HG02840 (cell line): ENCODE measurements around the gene ARL6IP4.

Experiments
- ATAC-seq: cut with Tn5 transposase; IDR thresholded peaks from one replicate; pipeline ENCODE4 v1.9.1; 2021; ENCODE audit warnings: mild to moderate bottlenecking, moderate library complexity, moderate number of reproducible peaks; ENCODE audit not compliant: unreplicated experiment, low FRiP score

ARL6IP4 gene

DNA sequence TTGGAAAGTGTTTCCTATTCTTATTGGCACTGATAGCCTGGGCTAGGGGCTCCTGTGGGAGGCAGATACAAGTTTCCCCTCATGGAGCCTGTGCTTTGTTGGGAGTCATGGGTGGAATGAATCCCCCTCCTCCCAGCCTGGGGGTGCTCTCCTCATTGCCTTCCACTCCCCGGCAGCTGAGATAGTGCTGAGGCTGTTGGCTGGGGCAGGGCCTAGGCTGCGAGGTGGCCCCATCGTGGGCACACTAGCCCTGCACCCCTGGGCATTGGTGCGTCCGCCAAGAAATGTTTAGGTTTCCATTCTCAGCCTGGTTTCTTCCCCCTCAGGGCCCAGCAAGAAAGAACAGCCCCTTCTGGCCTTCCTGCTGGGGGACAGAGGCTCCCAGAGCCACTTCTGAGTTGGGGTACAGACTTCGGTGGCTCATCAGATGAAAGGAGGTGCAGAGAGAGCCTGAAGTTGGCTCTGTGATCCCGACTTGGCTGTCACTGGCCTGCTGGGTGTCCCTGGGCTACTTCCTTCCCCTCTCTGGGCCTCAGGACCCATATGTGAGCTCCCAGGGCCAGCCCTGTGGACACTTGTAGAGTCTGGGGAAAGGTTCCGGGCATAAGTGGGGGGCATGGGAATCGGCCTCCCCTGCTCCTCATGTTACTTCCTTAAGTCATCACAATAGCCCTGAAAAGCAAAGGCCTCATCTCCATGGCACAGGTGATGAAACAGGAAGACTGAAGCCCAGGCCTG is 2.7 kb upstream of the ARL6IP4 start:
- no peak for ATAC-seq

DNA sequence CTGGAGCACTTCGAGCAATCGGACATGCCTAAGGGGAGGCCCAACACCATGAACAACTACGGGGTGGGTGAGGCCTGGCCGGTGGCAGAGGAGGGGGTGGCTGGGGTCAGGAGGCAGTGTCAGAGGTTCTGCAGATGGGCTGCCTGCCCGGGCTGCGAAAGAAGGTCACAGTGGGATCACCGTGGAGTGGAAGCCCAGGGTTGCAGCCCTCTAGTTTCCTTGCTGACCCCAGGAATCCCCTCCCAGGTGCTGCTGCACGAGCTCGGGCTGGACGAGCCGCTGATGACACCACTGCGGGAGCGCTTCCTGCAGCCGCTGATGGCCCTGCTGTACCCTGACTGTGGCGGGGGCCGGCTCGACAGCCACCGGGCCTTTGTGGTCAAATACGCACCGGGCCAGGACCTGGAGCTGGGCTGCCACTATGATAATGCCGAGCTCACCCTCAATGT is 1.9 kb upstream of the ARL6IP4 start:
- no peak for ATAC-seq

DNA sequence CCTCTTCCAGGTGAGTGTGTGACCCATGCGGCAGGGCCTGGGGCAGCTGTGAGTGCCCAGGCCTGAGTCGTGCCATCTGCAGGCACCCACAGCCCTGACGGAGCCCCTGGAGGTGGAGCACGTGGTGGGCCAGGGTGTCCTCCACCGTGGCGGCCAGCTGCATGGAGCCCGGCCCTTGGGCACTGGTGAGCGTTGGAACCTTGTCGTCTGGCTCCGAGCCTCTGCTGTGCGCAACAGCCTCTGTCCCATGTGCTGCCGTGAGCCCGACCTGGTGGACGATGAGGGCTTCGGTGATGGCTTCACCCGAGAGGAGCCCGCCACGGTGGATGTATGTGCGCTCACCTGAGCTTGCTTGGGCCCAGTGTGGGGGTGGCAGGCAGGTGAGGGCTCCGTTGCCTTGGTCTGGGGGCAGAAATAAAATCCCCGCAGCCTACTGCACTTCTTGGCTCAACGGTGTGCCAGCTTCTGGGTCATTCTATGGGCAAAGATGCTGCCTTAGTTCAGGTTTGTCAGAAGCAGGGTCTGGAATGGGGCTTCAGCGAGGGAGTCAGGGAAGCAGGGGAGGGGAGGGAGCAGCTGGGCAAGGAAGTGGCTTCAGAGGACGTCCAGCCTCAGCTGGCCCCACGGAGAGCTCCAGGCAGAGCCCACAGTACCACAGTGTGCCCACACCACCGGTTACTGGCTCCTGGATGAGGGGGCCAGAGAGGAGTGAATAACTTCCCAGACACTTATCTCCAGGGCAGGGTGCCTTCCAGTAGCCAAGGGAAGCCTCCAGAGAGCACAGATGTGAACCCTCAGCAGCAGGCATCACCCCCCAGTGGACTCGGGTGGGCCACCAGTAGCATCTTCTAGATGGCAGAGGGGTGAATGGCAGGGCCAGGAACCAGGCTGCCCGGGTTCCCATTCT is 1.2 kb upstream of the ARL6IP4 start:
- no peak for ATAC-seq

DNA sequence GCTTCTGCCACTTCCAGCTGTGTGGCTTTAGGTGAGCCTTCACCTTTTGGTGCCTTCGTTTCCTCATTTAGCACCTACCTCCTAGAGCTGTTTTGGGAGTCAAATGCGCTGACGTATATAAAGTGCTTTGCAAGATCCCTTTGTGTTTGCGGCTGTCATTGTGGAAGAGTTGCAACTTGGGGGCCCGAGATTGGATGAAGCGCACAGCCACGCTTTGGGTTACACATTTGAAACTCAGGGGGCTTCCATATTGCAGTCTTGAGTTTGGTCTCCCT is 636 bp upstream of the ARL6IP4 start:
- ATAC-seq, result no peak

DNA sequence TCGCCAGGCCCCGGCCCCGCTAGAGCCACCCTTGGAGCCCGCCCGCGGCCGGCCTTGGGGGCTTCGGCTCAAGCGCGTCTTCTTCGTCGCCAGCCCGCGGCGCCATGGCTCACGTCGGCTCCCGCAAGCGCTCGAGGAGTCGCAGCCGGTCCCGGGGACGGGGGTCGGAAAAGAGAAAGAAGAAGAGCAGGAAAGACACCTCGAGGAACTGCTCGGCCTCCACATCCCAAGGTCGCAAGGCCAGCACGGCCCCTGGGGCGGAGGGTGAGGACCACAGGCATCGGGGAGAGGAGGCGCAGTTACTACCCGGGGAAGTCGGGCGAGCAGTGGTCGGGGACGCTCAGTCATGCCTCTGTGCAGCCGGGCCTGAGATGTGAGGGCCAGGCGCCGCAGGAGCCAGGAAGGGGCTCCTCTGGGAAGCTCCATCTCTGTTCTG is 573 bp downstream of the ARL6IP4 start:
- no peak for ATAC-seq

DNA sequence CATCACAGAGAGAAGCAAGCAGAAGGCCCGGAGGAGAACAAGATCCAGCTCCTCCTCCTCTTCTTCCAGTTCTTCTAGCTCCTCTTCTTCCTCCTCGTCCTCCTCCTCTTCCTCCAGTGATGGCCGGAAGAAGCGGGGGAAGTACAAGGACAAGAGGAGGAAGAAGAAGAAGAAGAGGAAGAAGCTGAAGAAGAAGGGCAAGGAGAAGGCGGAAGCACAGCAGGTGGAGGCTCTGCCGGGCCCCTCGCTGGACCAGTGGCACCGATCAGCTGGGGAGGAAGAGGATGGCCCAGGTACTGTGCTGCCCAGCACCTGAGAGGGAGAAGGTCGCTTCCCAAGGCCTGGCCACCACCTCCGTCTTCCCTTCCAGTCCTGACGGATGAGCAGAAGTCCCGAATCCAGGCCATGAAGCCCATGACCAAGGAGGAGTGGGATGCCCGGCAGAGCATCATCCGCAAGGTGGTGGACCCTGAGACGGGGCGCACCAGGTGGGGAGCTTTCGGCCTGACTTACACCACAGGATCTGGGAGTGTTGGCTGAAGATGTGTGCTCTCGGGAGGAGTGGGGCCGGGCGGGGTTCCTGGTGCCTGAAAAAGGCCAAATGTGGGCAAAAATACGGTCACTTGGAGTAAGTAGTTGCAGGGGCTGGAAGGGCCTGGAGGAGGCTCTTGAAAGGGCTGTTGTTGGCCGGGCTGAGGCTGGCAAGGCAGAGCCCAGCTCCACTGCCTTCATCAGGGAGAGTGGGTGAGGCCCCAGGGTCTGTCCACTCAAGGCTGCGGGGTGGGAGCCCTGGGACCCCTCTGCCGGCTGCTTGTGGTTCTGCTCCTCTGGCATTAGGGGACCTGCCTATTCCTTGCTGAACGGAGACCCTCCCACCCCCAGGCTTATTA is 1.4 kb downstream of the ARL6IP4 start:
- no peak for ATAC-seq

DNA sequence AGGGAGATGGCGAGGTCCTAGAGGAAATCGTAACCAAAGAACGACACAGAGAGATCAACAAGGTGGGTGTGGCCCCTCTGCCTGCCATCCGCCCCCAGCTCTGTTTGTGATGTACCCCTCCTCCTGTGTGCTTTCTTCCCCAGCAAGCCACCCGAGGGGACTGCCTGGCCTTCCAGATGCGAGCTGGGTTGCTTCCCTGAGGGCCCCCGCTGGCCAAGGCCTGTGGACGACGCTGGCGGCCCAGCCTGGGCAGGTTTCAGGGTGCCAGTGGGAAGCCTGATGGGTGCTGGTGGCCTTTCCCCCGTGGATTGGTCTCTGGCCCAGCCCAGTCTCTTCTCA is 2.0 kb downstream of the ARL6IP4 start:
- no peak for ATAC-seq

DNA sequence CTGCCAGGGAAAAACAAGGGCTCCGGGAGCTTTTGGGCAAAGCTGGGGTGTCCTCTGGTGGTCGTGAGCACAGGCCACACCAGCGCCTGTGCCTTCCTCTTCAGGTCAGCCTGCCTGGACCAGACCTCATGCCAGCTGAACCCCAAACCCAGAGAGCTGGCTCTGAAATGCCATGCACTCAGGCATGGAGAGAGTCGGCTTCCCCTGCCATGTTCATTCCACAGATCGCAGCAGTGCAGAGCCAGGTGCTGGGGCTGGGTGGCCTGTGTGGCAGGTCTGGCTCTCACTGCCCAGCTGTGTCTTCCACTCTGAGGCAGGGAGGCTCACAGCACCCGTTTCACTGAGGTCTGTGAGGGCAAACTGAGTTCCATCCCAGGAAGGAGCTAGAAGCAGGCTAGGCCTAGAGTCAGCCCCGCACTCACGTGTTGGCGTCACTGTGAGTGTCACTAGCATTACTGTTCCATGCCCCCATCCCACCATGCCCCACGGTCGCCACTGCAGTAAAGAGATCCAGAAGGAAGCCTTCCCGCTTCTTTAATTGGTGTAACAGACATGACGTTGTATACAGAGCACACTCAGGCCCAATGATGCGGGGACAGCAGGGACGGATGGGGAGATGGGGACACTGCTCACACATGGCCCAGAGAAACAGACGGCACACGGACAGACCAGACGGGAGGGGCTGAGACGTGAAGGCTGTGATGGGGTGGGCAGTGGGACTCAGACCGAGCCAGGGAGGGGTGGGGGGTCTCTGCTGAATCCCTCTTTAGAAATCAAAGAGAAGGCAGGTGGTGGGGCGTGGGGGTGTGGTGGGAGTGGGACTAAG is 2.7 kb downstream of the ARL6IP4 start:
- no peak for ATAC-seq

DNA sequence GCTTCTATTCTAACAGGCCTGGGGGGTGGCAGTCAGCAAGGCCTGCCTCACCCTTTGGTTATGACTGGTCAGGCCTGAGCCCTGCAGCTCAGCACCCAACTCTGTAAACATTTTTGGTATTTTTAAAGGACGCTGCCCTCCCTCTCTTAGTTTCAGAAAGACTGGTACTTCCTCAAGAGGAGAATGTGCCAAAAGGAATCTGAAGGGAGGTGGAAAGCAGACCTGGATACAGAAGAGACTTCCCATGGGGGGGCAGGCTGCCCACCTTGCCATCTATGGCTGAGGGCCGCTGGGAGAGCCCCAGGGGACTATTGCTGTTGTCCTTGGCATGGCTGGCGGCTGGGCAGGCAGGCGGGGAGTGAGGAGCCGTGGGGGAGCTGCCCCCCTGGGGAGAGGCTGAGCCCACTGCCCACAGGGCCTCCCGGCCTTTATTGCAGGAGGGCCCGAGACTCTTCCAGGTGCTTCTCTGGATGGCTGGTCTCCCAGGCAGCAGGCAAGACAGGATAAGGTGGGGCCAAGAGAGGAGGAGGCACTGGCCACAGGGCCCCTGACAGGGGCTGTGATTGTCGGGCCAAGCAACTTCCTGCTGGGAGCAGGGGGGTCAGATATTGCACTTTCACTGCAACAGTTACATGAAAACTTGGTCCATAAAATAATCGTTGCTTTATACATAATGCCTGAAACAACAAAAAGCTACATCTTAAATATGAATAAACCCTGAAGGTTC is 3.5 kb downstream of the ARL6IP4 start:
- no peak for ATAC-seq

DNA sequence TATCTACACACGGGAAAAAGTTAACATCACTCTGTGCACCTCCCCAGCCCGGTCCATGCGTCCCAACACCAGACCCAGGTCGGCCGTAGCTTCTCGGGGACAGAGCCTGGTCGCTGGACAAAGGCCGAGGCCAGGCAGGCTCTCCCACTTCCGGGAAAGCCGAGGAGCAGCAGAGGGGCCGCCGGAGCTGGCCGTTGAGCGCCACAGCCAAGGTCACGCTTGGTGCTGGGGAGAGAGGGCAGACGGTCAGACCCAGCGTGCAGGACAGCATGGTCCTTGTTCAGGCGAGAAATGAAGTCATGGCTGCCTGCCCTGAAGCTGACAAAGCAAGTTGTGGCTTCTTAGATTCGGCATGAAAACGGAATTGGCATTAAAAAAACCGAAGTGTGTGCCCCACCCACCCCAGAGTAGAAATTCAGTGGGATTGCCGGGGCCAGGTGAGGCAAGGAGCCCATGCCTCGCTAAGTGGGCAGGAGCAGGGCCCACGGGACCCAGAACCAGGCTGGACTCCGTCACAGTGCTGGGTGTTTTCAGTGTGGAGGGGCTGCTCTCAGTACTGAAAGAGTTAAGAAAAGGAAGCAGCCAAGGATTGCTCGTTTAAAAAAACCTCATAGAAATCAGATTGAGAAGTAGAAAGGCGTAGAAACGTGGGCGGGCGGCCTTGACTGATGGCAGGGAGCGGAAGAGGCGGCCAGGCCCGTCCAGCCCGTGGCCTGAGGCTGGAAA is 4.3 kb downstream of the ARL6IP4 start:
- no peak for ATAC-seq

DNA sequence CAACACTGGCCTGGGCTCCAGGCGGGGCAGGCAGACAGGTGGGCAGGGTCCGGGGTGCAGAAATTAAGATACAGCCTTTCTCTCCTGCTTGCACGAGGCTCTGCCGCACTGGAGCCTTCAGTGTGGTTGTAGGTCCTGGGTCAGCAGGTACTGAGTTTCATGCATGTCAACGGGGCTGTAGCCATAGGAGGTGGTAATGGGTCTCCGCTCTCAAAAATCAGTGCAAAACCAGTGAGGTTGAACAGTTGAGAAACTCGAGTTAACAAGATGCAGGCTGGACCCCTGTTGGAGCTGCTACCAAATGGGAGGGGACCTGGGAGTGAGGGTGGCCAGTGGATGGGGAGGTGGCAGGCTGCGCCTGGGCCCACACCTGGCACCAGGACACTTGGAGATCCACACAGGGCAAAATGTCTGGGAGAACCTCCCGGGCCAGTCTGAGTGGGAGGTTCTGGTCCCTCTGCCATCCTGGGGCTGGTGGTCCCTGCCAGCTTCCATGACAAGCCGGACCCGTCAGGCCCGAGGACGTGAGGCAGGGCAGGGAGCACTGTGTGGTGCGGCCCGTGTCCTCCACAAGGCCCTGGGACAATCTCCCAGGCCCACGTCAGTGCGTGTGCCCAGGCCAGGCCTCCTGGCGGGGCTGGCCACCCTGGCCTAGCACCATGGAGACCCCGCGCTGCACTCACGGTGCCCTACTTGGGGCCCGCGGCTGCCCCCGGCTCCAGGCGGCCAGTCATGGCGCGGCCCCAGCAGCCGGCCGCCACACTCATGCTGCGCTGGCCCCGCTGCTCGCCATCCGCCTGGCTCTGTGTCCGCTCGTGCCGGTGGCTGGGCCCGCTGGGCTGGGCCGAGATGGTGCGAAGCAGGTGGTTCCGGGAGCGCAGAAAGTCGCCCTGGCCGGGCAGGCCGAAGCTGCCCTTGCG is 5.1 kb downstream of the ARL6IP4 start:
- ATAC-seq, result no peak

DNA sequence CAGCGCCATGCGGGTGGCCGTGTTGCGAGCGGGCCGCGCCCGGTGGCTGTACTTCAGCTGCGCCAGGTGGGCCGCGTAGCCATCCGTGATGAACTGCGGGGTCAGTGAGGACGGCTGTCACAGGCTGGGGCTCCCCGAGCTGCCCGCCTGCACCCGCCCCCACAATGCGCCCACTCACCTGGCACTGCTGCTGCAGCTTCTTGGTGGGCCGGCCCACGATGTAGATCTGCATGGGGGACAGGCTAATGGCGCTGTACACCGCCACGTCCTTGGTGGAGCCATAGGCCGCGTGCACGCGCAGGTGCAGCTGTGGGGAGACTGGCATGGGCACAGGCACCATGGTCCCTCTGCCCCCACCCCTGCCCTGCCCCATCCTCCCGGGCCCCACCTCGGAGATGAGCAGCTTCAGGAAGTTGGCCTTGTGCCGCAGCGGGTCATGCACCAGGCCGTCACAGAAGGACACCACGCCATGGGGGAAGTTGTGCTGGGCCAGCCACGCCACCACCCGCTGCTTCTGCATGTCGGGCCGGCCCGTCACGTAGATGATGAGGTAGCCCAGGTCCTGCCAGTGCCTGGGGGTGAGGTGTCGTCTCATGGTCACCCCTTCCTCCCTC is 5.9 kb downstream of the ARL6IP4 start:
- ATAC-seq, result no peak

DNA sequence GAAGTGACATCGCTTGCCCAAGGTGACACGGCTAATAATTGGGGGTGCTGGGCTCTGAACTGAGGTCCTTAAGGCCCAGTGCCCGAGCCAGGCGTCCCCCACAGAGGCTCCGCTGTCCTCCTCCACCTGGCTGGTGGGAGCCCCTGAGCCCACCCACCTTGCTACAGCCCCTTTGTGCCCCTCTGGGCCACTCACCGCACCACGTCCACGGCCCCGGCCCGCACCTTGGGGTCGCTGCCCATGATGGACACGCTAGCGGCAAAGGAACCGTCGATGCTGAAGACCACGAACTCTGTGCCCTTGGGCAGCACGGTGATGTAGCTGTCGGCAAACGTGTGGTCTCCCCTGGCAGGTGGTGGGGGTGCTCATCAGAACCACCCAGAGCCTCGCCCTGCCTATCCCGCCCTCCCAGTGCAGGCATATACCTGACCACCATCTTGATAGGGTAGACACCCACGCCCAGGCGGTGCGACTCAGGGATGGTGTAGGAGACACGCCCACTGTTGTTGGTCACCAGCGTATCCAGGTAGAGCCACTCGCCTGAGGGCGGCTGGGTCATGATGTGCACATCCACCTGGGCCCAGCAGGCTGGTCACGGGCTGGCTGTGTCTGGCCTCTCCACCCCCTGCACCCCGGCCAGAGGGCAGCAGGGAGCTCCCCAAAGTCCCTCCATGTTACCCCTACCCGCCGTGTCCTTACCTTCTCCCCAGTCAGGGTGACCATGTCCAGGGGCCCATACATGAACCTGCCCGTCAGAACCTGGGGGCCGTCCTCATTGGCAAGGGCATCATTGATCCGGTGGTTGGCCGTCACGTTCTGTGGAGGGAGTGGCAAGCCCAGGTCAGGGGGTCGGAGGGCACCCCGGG is 6.8 kb downstream of the ARL6IP4 start:
- ATAC-seq, result no peak

DNA sequence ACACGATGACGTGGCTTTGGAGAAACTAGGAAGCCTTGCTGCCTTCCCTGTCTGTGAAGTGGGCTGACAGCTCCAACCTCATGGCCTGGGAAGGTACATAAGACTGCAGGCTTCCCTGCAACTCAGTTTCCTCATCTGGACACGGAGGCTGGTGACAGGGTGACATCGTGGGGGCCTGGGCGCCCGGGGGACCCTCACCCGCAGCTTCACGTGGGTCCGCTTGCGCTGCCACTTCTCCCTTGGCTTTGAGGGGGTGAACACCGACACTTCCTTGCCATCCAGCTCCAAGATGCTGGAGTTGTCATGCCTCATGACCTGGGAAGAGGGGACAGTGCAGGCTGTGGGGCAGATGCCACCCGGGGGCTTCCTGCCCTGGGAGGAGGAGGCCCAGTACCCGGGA is 7.6 kb downstream of the ARL6IP4 start:
- no peak for ATAC-seq

DNA sequence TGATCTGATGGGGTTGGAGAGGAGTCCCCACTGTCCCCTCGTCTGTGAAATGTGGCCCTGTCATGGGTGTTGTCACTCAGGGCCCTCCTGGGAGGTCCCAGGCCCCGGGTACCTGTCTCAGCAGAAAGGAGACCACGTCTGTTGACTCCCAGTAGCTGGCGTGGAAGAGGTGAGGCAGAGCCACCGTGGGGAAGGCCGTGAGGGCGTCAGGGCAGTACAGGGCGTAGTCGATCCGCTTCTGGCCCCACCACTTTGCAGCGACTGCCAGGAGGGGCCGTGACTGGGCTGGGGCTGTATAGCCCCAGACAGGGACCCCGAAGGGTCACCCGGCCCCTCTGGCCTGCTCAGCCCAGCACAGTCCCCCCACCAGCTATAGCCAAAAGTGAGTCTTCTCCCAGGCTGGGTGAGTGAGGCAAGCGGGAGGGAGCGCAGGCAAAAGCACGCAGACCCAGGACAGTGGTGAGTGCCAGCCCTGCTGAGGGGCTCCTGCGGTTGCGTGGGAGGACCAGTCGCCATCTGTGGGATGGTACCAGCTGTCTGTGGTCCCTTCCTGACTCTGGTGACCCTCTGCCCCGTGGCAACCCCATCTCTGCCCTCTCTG is 8.2 kb downstream of the ARL6IP4 start:
- ATAC-seq, result no peak

DNA sequence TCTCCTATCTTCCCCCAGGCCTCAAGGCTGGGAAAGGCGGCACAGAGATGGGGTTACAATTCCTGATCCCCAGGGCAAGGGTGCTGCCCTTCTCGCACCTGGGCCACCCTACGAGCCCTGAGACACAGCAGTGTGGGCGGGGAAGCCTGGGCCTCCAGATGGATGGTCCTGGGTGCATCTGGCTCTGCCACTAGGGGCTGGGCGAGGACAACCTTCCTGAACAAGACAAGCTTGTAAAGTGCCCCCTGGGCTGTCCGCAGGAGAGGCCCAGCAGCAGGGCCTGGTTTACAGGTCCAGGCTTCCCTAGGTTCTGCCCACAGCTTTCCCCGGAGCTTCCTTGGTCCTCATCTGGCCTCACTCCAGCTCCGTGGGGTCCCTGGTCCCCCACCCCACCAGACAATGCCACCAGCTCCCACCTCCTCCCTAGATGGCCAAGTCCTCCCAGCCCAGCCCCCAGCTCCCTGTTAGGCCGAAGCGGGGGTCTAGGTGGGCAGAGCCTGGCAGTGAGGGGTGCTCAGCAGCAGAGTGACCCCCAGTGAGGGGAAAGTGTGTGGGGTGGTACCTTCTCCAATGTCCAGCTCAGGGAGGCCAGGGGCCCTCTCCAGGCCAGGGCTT is 8.9 kb downstream of the ARL6IP4 start:
- ATAC-seq, result no peak
